Dermis lymphatic vessel endothelial cell (primary cell): ENCODE results near the gene LRRN4. TPM values are rescaled to one million over a fixed set of nuclear protein-coding genes. Genes with fewer than 3 reads are reported as not detected.

ENCODE experiments used
- total RNA-seq: library from RNA; depleted of rRNA; stranded (reverse); fragments of >200 nt; gene quantifications from 2 replicates; pipeline ENCODE4 v1.2.1, GENCODE V29; 2014

The LRRN4 gene
- total RNA-seq: not detected in 2 replicates

DNA sequence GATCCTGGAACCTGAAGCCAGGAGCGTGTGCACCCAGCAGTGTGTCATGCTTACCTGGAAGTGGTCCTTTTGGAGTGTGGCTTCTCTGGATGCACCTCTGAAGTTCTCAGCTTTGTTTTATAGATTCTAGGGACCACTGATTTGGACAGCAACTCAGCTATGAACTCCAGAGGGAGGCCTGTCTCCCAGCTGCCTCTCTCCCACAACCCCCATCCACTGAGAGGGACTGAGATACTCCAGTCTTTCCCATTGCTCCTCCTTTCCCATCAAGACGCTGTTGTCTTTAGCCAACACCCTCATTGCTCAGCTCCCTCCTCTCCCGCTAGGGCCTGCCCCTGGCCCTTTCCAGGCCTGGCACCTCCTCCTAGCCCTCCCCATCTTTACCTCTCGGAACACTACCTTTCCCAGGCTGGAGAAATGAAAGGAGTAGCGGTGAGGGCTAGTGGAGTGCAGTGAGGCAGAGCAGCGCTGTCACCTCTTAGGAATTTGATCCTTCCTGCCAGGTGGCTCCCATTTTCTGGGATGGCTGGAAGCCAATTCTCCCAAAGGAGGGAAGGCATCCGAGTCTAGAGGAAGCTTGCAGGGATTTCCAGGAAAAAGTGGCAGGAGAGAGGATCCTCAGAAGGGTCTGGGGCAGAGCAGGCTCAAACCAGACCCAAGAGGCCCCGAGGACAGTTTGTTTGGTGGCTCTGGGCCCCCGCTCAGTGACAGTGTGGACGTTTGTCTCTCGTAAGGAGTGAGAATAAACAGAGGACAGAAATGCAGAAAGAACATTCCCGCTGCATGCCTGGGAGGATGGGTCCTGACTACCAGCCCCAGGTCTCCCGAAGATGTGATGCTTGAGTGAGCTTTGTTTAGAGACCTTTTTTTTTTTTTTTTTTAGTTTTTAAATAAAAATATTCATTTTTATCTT lies at the start of gene LRRN4:
LRRN4 (minus strand) TSS at position 285 of the 913 bp plus-strand sequence. CDS start 1,261 bp downstream, outside the sequence.

Other genes with a start within 250 kb of the LRRN4 start
- gene CHGB, start 142.6 kb downstream of the LRRN4 start, total RNA-seq: 0.09 and 0.11 TPM in 2 replicates
- gene TRMT6, start 103.5 kb downstream of the LRRN4 start, total RNA-seq: 6.4 and 7.1 TPM in 2 replicates
- gene MCM8, start 103.4 kb downstream of the LRRN4 start, total RNA-seq: 3.4 and 4.0 TPM in 2 replicates
- gene CRLS1, start 47.9 kb downstream of the LRRN4 start, total RNA-seq: 28.2 and 38.1 TPM in 2 replicates
- gene FERMT1, start 69.0 kb upstream of the LRRN4 start, total RNA-seq: under 0.01 TPM in 2 replicates